Measurements from ENCODE around the gene ALOX5. TPM values are rescaled to one million over a fixed set of nuclear protein-coding genes. Genes with fewer than 3 reads are reported as not detected.

Gene ALOX5
- total and polyA plus RNA-seq, 7 donors = 1.6 to 3.1 (median 2.0) TPM

- intact Hi-C loops (cut with DNase I) = loop anchor here (5.0 to 10.0 kb wide), 2 partner anchors 204 to 257 kb away; partner anchors contain the start of genes WASHC2C (in 1 of the 2) and ZFAND4 (in 1 of the 2)
These were observed 94.1 kb downstream of the ALOX5 start for GRCh38 chr10:45468079-45468478.

GRCh38 chr10:45470098-45471012 lies 96.3 kb downstream of the ALOX5 start:
- H3K9me3 ChIP-seq = no peaks in the 10 kb centered on the region
- intact Hi-C loops (cut with DNase I) = no loop called here
- no peak for ATAC-seq
- no peak for DNase-seq
- TF ChIP-seq CTCF (IDR thresholded peaks at IDR 0.05) = no peak
- no peaks in the 10 kb centered on the region for H3K36me3 ChIP-seq (ENCODE audit: insufficient read depth in 1 of 2, low read depth in 1 of 2)
- H3K4me1 ChIP-seq = no peaks in the 10 kb centered on the region
- 83 to 86% (median 83%) methylated on average over 10 of the region's 10 CpGs for WGBS, 3 donors
- H3K27me3 ChIP-seq (ENCODE audit: insufficient read depth in 3 of 3, low read length in 2 of 3) = no peaks in the 10 kb centered on the region
- H3K4me3 ChIP-seq = no peak overlapping the region
- no peak overlapping the region for H3K27ac ChIP-seq

More at GRCh38 chr10:45468079-45468478, 94.1 kb downstream of the ALOX5 start:
- Histone ChIP-seq H3K4me3 (no peak overlapping the region), H3K4me1 (no peaks in the 10 kb centered on the region), H3K36me3 (ENCODE audit: insufficient read depth in 1 of 2, low read depth in 1 of 2) (peaks cover 0 to 11% of the 10 kb centered on the region in 2 donors), H3K27me3 (ENCODE audit: insufficient read depth in 3 of 3, low read length in 2 of 3) (no peaks in the 10 kb centered on the region), H3K27ac (no peak overlapping the region), H3K9me3 (no peaks in the 10 kb centered on the region)
- ATAC-seq (no peak), DNase-seq (no peak)
- TF ChIP-seq CTCF (IDR thresholded peaks at IDR 0.05) = no peak
- WGBS, 3 donors = 81 to 91% (median 89%) methylated on average over 5 of the region's 5 CpGs

- Histone ChIP-seq H3K27me3 (ENCODE audit: insufficient read depth in 3 of 3, low read length in 2 of 3) (no peaks in the 10 kb centered on the region), H3K4me3 (no peak overlapping the region), H3K4me1 (no peaks in the 10 kb centered on the region), H3K27ac (no peak overlapping the region), H3K36me3 (ENCODE audit: insufficient read depth in 1 of 2, low read depth in 1 of 2) (no peaks in the 10 kb centered on the region), H3K9me3 (no peaks in the 10 kb centered on the region)
- intact Hi-C loops (cut with DNase I) = no loop called here
- TF ChIP-seq CTCF (IDR thresholded peaks at IDR 0.05) = no peak
- ATAC-seq (no peak), DNase-seq (no peak)
- WGBS, 3 donors = 70 to 90% (median 74%) methylated on average over 2 of the region's 2 CpGs
These were observed 97.0 kb downstream of the ALOX5 start for GRCh38 chr10:45471059-45471458.

GRCh38 chr10:45471531-45472310 lies 97.7 kb downstream of the ALOX5 start:
- DNase-seq = no peak
- ATAC-seq = no peak
- no peaks in the 10 kb centered on the region for H3K4me1 ChIP-seq
- H3K27ac ChIP-seq = no peak overlapping the region
- no peak overlapping the region for H3K4me3 ChIP-seq
- intact Hi-C loops (cut with DNase I) = no loop called here
- TF ChIP-seq CTCF (IDR thresholded peaks at IDR 0.05) = no peak
- H3K36me3 ChIP-seq (ENCODE audit: insufficient read depth in 1 of 2, low read depth in 1 of 2) = no peaks in the 10 kb centered on the region
- H3K27me3 ChIP-seq (ENCODE audit: insufficient read depth in 3 of 3, low read length in 2 of 3) = no peaks in the 10 kb centered on the region
- peaks cover 6% of the 10 kb centered on the region for H3K9me3 ChIP-seq
- WGBS, 3 donors = 65 to 69% (median 69%) methylated on average over 8 of the region's 8 CpGs

Measured in psoas muscle (tissue), 8 donors.